ENCODE data around the gene RMI2. TPM values are rescaled to one million over a fixed set of nuclear protein-coding genes. Genes with fewer than 3 reads are reported as not detected.

The RMI2 gene
- total RNA-seq, 5 donors from 2014 or later (not counting 1 experiment from before 2014, with no cell fraction given) = 1.8 to 6.3 (median 4.2) TPM

DNA sequence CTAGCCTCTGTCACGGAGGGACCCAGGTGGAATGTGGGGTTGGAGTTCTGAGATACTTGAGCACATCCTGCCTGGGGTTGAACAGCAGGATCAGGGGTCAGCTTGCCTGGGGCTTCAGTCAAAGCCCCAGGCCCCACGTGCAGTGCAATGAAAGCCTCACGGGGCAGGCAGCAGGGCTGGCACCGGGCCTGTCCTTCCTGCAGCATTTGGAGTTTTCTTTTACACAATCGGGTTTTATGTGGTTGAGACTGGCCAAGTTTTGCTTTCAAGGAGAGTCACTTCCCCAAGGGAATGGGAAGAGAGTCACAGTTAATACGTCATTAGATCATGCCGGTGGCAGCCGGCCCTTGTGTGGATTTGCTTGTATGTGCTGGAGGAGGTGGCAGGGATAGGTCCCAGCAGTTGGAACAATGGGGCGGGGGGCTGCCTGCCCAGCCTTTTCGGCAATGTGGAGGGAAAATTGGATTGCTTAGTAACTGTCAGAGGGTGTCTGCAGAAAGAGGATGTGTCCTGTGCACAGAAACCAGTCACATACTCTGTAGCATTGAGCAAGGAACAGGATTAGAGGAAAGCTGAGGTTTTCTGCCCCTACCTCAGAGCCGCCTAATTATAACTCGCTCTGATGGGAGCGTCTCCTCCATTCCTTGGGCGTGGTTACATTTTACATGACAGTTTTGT, 4.5 kb downstream of the RMI2 start:
- no peak for DNase-seq
- ChIA-PET POLR2A (no interaction called here), CTCF (no interaction called here)
- Mint-ChIP-seq H3K27me3 (no peaks in the 10 kb centered on the region), H3K9me3 (no peaks in the 10 kb centered on the region), H3K27ac (peak overlapping the region in 1 of 2 donors; percentile 58), H3K4me1 (peaks cover 34 to 39% (median 35%) of the 10 kb centered on the region in 3 donors), H3K4me3 (no peak overlapping the region), H3K36me3 (peaks cover 4% of the 10 kb centered on the region)
- Histone ChIP-seq H3K4me1 (ENCODE audit: control insufficient read depth in 1 of 2, extremely low read depth in 1 of 2, insufficient read depth in 2 of 2, low read length in 2 of 2) (peaks cover 12 to 30% of the 10 kb centered on the region in 2 experiments), H3K36me3 (ENCODE audit: control insufficient read depth in 2 of 2, extremely low read depth in 1 of 2, insufficient read depth in 1 of 2, low read length in 1 of 2) (no peaks in the 10 kb centered on the region), H3K4me3 (ENCODE audit: control insufficient read depth in 1 of 2, extremely low read depth in 1 of 2, low read length in 1 of 2) (no peak overlapping the region), H3K27ac (ENCODE audit: low read length) (no peak overlapping the region), H3K9me3 (no peaks in the 10 kb centered on the region), H3K27me3 (replicated peaks in 1 of 2; ENCODE audit: control insufficient read depth in 2 of 2, extremely low read depth in 1 of 2, insufficient read depth in 2 of 2, low read length in 1 of 2) (peaks cover 0 to 17% of the 10 kb centered on the region in 2 experiments)
- ATAC-seq (replicated peaks in 1 of 4) = no peak
- WGBS (ENCODE audit: insufficient coverage) = 86% methylated on average over 10 of the region's 14 CpGs

DNA sequence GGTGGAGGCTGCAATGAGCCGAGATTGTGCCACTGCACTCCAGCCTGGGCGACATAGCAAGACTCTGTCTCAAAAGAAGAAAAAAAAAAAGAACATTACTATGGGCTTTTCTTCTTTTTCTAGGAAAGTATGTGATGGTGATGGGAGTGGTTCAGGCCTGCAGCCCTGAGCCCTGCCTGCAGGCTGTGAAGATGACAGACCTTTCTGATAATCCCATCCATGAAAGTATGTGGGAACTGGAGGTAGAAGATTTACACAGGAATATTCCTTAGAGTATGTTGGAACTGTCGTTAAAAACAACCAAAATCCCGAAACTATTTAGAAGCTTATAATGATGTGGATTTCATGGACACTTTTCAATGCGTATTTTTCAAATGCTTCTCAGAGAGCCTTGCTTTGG, 5.3 kb downstream of the RMI2 start:
- H3K9me3 Mint-ChIP-seq = no peaks in the 10 kb centered on the region
- Histone ChIP-seq H3K36me3 (ENCODE audit: control insufficient read depth in 2 of 2, extremely low read depth in 1 of 2, insufficient read depth in 1 of 2, low read length in 1 of 2) (no peaks in the 10 kb centered on the region), H3K27ac (ENCODE audit: low read length) (no peak overlapping the region), H3K4me3 (ENCODE audit: control insufficient read depth in 1 of 2, extremely low read depth in 1 of 2, low read length in 1 of 2) (no peak overlapping the region), H3K9me3 (no peaks in the 10 kb centered on the region), H3K27me3 (replicated peaks in 1 of 2; ENCODE audit: control insufficient read depth in 2 of 2, extremely low read depth in 1 of 2, insufficient read depth in 2 of 2, low read length in 1 of 2) (peaks cover 0 to 21% of the 10 kb centered on the region in 2 experiments), H3K4me1 (ENCODE audit: control insufficient read depth in 1 of 2, extremely low read depth in 1 of 2, insufficient read depth in 2 of 2, low read length in 2 of 2) (peaks cover 17 to 33% of the 10 kb centered on the region in 2 experiments)
- peaks cover 35 to 42% (median 38%) of the 10 kb centered on the region in 3 donors for H3K4me1 Mint-ChIP-seq
- DNase-seq (no peak), ATAC-seq (replicated peaks in 1 of 4) (no peak)
- POLR2A ChIA-PET = no interaction called here
- WGBS (ENCODE audit: insufficient coverage) = 100% methylated on average over 1 of the region's 5 CpGs
- no peak overlapping the region for H3K4me3 Mint-ChIP-seq
- CTCF ChIA-PET = interaction anchor here in 1 of 2 donors (0.6 kb wide), 1 partner anchor 434 kb away, joined by 4 read pairs; no protein-coding TSS in a partner anchor
- peaks cover 4% of the 10 kb centered on the region for H3K36me3 Mint-ChIP-seq
- H3K27ac Mint-ChIP-seq = no peak overlapping the region
- H3K27me3 Mint-ChIP-seq = no peaks in the 10 kb centered on the region

DNA sequence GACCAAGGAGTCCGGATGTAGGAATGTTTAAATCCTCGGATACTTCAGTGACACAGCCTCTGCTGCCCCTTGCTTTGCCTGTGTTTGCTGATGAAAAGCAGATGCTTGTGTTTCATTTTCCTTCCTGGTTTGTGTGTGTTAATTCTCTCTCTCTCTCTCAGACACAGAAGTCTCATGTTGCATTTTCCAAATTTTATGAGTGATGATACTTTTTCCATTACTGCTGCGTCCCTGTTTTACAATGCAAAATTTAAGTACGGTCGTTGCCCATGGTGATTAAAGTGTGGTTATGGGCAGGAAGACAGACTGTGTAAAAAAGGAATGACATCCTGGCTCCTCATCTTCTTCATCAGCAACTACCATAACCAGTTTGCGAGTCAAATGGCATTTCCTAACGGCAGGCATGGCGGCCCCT, 5.7 kb downstream of the RMI2 start:
- no peak overlapping the region for H3K4me3 Mint-ChIP-seq
- peaks cover 4% of the 10 kb centered on the region for H3K36me3 Mint-ChIP-seq
- DNase-seq (no peak), ATAC-seq (replicated peaks in 1 of 4) (no peak)
- H3K36me3 ChIP-seq (ENCODE audit: control insufficient read depth in 2 of 2, extremely low read depth in 1 of 2, insufficient read depth in 1 of 2, low read length in 1 of 2) = no peaks in the 10 kb centered on the region
- no peaks in the 10 kb centered on the region for H3K9me3 Mint-ChIP-seq
- WGBS (ENCODE audit: insufficient coverage) = 100% methylated on average over 3 of the region's 8 CpGs
- no peak overlapping the region for H3K4me3 ChIP-seq (ENCODE audit: control insufficient read depth in 1 of 2, extremely low read depth in 1 of 2, low read length in 1 of 2)
- POLR2A ChIA-PET = no interaction called here
- no peak overlapping the region for H3K27ac Mint-ChIP-seq
- H3K9me3 ChIP-seq = no peaks in the 10 kb centered on the region
- H3K4me1 ChIP-seq (ENCODE audit: control insufficient read depth in 1 of 2, extremely low read depth in 1 of 2, insufficient read depth in 2 of 2, low read length in 2 of 2) = peaks cover 21 to 33% of the 10 kb centered on the region in 2 experiments
- peaks cover 37 to 46% (median 40%) of the 10 kb centered on the region in 3 donors for H3K4me1 Mint-ChIP-seq
- H3K27ac ChIP-seq (ENCODE audit: low read length) = no peak overlapping the region
- H3K27me3 Mint-ChIP-seq = no peaks in the 10 kb centered on the region
- peaks cover 0 to 20% of the 10 kb centered on the region in 2 experiments for H3K27me3 ChIP-seq (replicated peaks in 1 of 2; ENCODE audit: control insufficient read depth in 2 of 2, extremely low read depth in 1 of 2, insufficient read depth in 2 of 2, low read length in 1 of 2)
- CTCF ChIA-PET = interaction anchor here in 1 of 2 donors (0.6 kb wide), 1 partner anchor 434 kb away, joined by 4 read pairs; no protein-coding TSS in a partner anchor

DNA sequence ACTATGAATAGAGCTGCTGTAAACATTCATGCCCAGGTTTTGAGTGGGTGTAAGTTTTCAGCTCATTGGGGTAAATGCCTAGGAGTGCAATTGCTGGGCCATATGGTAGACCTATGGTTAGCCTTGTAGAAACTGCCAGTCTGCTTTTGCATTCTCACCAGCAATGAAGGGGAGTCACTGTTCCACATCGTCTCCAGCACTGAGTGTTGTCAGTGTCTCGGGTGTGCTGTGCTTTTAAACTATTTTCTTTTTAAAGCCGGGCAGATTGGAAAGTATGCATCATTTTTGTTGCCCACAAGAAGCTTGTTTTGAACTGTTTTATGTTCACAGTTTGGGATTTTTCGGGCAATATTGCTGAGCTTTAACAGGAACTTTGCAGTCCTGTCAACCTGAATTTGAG, 7.9 kb downstream of the RMI2 start:
- no peak overlapping the region for H3K4me3 ChIP-seq (ENCODE audit: control insufficient read depth in 1 of 2, extremely low read depth in 1 of 2, low read length in 1 of 2)
- Mint-ChIP-seq H3K27me3 (peaks cover 0 to 7% of the 10 kb centered on the region in 2 donors), H3K4me3 (peak overlapping the region in 1 of 3 donors; percentile 77), H3K27ac (peak overlapping the region in 1 of 2 donors; percentile 40), H3K9me3 (no peaks in the 10 kb centered on the region), H3K4me1 (peaks cover 35 to 52% (median 46%) of the 10 kb centered on the region in 3 donors), H3K36me3 (peaks cover 4% of the 10 kb centered on the region)
- no peaks in the 10 kb centered on the region for H3K9me3 ChIP-seq
- H3K4me1 ChIP-seq (ENCODE audit: control insufficient read depth in 1 of 2, extremely low read depth in 1 of 2, insufficient read depth in 2 of 2, low read length in 2 of 2) = peaks cover 24 to 38% of the 10 kb centered on the region in 2 experiments
- no peaks in the 10 kb centered on the region for H3K36me3 ChIP-seq (ENCODE audit: control insufficient read depth in 2 of 2, extremely low read depth in 1 of 2, insufficient read depth in 1 of 2, low read length in 1 of 2)
- WGBS (ENCODE audit: insufficient coverage) = 73% methylated on average over 4 of the region's 4 CpGs
- ChIA-PET POLR2A (interaction anchor here in 1 of 2 donors (0.6 kb wide), 1 partner anchor 491 kb away, joined by 3 read pairs; no protein-coding TSS in a partner anchor), CTCF (interaction anchor here (0.6 to 1.4 kb wide), 4 partner anchors 53 to 715 kb away, joined by 3 to 6 read pairs (median 4); no protein-coding TSS in a partner anchor)
- peaks cover 0 to 36% of the 10 kb centered on the region in 2 experiments for H3K27me3 ChIP-seq (replicated peaks in 1 of 2; ENCODE audit: control insufficient read depth in 2 of 2, extremely low read depth in 1 of 2, insufficient read depth in 2 of 2, low read length in 1 of 2)
- H3K27ac ChIP-seq (ENCODE audit: low read length) = no peak overlapping the region
- ATAC-seq (replicated peaks in 1 of 4) (no peak), DNase-seq (no peak)

DNA sequence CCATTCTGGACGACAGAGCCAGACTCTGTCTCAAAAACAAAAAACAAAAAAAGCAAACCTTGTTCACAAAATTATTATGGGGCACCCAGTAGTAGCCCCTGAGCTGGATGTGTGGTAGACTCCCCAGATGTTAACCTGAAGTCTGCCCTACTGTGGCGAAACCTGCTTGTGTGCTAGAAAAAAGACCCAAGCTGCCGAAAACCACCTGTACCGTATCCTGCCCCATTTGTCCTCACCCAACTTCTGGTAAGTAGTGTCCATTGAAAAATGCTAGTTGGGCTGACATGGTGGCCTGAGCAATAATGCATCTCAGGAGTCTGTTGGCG, 9.1 kb downstream of the RMI2 start:
- DNase-seq (peak in 3 of 35 experiments; percentile 12 to 32 (median 27)), ATAC-seq (replicated peaks in 1 of 4) (peak; percentile 52 to 62 (median 56))
- Histone ChIP-seq H3K27ac (ENCODE audit: low read length) (peak overlapping the region; percentile 63), H3K36me3 (ENCODE audit: control insufficient read depth in 2 of 2, extremely low read depth in 1 of 2, insufficient read depth in 1 of 2, low read length in 1 of 2) (no peaks in the 10 kb centered on the region), H3K4me1 (ENCODE audit: control insufficient read depth in 1 of 2, extremely low read depth in 1 of 2, insufficient read depth in 2 of 2, low read length in 2 of 2) (peaks cover 24 to 38% of the 10 kb centered on the region in 2 experiments), H3K4me3 (ENCODE audit: control insufficient read depth in 1 of 2, extremely low read depth in 1 of 2, low read length in 1 of 2) (peak overlapping the region; percentile 22 to 42), H3K9me3 (no peaks in the 10 kb centered on the region), H3K27me3 (replicated peaks in 1 of 2; ENCODE audit: control insufficient read depth in 2 of 2, extremely low read depth in 1 of 2, insufficient read depth in 2 of 2, low read length in 1 of 2) (peaks cover 0 to 46% of the 10 kb centered on the region in 2 experiments)
- no peaks in the 10 kb centered on the region for H3K9me3 Mint-ChIP-seq
- H3K27me3 Mint-ChIP-seq = peaks cover 0 to 7% of the 10 kb centered on the region in 2 donors
- H3K4me1 Mint-ChIP-seq = peaks cover 35 to 54% (median 46%) of the 10 kb centered on the region in 3 donors
- H3K36me3 Mint-ChIP-seq = peaks cover 4% of the 10 kb centered on the region
- H3K27ac Mint-ChIP-seq = peak overlapping the region; percentile 85 to 94
- ChIA-PET POLR2A (interaction anchor here (0.8 to 1.2 kb wide), 3 partner anchors 99 kb away, joined by 3 to 4 read pairs (median 4); partner anchors contain the start of gene SOCS1 (in 2 of the 2)), CTCF (interaction anchor here in 1 of 2 donors (0.8 to 1.5 kb wide), 5 partner anchors 26 to 385 kb away, joined by 3 to 10 read pairs (median 3); no protein-coding TSS in a partner anchor)
- WGBS (ENCODE audit: insufficient coverage) = 0% methylated on average over 1 of the region's 5 CpGs
- peak overlapping the region; percentile 49 to 77 (median 67) for H3K4me3 Mint-ChIP-seq

DNA sequence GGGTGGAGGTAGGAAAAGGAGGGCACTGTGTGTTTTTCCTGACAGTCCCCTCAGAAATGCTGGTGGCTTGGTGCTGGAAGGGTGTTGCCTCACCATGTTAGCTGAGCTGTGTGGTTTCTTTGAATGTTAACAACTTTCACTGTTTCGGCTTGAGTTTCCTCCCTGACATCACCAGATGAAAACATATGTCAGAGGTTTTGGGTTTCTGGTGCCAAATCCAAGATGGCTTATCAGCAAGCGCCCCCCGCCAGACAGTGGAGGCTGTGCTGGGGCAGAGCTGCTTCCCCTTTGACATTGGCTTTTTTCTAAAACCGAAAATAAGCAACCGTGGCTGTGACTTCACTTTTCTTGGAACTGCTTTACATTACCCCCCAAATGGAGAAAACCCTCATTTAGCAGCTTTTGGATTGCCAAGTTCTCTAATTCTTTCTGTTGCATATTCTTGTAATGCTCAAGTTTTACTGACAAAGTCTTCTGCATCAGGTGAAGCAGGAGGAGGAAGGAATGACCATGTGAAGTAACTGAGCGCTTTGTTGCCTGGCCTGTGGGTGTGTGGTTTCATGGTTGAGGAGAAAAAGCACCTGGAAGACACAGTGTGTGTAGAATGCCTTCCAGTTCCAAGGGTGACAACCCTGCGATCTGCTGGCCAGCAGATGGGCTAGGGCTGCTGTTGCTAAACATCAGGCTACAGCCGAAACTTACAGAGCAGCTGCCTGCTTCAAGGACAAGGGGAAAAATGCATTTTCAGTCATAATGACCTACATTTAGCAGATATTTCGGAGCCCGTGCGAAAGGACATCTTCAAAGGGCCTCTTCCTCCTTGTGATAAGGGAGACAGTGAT, 9.7 kb downstream of the RMI2 start:
- H3K4me1 Mint-ChIP-seq = peaks cover 36 to 53% (median 43%) of the 10 kb centered on the region in 3 donors

More for the DNA sequence above, 9.7 kb downstream of the RMI2 start:
- H3K9me3 Mint-ChIP-seq = no peaks in the 10 kb centered on the region
- peak overlapping the region; percentile 63 for H3K27ac ChIP-seq (ENCODE audit: low read length)
- H3K36me3 ChIP-seq (ENCODE audit: control insufficient read depth in 2 of 2, extremely low read depth in 1 of 2, insufficient read depth in 1 of 2, low read length in 1 of 2) = no peaks in the 10 kb centered on the region
- H3K4me3 ChIP-seq (ENCODE audit: control insufficient read depth in 1 of 2, extremely low read depth in 1 of 2, low read length in 1 of 2) = peak overlapping the region; percentile 22 to 42
- CTCF ChIA-PET = interaction anchor here in 1 of 2 donors (0.6 to 1.5 kb wide), 6 partner anchors 12 to 386 kb away, joined by 3 to 10 read pairs (median 3); no protein-coding TSS in a partner anchor
- H3K36me3 Mint-ChIP-seq = peaks cover 4% of the 10 kb centered on the region
- peaks cover 24 to 39% of the 10 kb centered on the region in 2 experiments for H3K4me1 ChIP-seq (ENCODE audit: control insufficient read depth in 1 of 2, extremely low read depth in 1 of 2, insufficient read depth in 2 of 2, low read length in 2 of 2)
- no peaks in the 10 kb centered on the region for H3K9me3 ChIP-seq
- H3K27ac Mint-ChIP-seq = peak overlapping the region; percentile 85 to 94
- ATAC-seq (replicated peaks in 1 of 4) (peak; percentile 83 to 94 (median 86)), DNase-seq (peak; percentile 32 to 87 (median 74))
- peaks cover 0 to 47% of the 10 kb centered on the region in 2 experiments for H3K27me3 ChIP-seq (replicated peaks in 1 of 2; ENCODE audit: control insufficient read depth in 2 of 2, extremely low read depth in 1 of 2, insufficient read depth in 2 of 2, low read length in 1 of 2)
- peaks cover 0 to 7% of the 10 kb centered on the region in 2 donors for H3K27me3 Mint-ChIP-seq
- 4% methylated on average over 7 of the region's 11 CpGs for WGBS (ENCODE audit: insufficient coverage)
- H3K4me3 Mint-ChIP-seq = peak overlapping the region; percentile 49 to 77 (median 67)
- POLR2A ChIA-PET = interaction anchor here (0.8 to 1.2 kb wide), 3 partner anchors 99 to 100 kb away, joined by 3 to 4 read pairs (median 4); partner anchors contain the start of gene SOCS1 (in 2 of the 2)

Data from T-cell (primary cell).